SK-N-SH (cell line): Measurements from ENCODE around the gene PEBP1. TPM values are rescaled to one million over a fixed set of nuclear protein-coding genes. Genes with fewer than 3 reads are reported as not detected.

Source experiments
- CTCF ChIA-PET: fragments of 300-600, 350-600 bp; formaldehyde crosslinking; extraction: SDS; loops from one replicate; lab custom pipeline; 2021; lab: Yijun Ruan, JAX
- POLR2A ChIA-PET: fragments of 350-600 bp; sonication (Branson Sonifier 250); formaldehyde crosslinking; extraction: SDS; loops from one replicate; lab custom pipeline; 2020; ENCODE audit warnings: antibody characterized with exemption, inconsistent platforms; lab: Yijun Ruan, JAX
- DNase-seq: peaks from one replicate; pipeline ENCODE4 v3.0.0; 2012
- H2AFZ ChIP-seq: fragments of 200-600 bp; sonication (generic); 2 replicates; pipeline ENCODE4 v1.8.1; 2016; ENCODE audit warnings: antibody characterized with exemption, mild to moderate bottlenecking, low read depth
- H3F3A ChIP-seq: fragments of 200-600 bp; sonication (generic); replicated peaks from 2 replicates; pipeline ENCODE3; 2016; ENCODE audit warnings: antibody characterized with exemption, mild to moderate bottlenecking; ENCODE audit not compliant: insufficient read depth
- H3K27ac ChIP-seq, 2 experiments: fragments of 200-500 bp in 1 of 2; fragments of 200-600 bp in 1 of 2; sonication (Bioruptor generic) in 1 of 2; sonication (generic), shearing (Covaris generic) in 1 of 2; 2 replicates each; pipeline versions ENCODE4 v1.5.1 to v1.6.1; 2014 to 2016; ENCODE audit warnings: low read depth in 2 of 2, inconsistent platforms in 1 of 2, low read length in 1 of 2, mild to moderate bottlenecking in 1 of 2, mixed read lengths in 1 of 2
- H3K27me3 ChIP-seq: fragments of 200-600 bp; sonication (generic), shearing (Covaris generic); 2 replicates; pipeline ENCODE4 v1.6.1; 2016; ENCODE audit warnings: mixed run types; ENCODE audit not compliant: insufficient read depth
- H3K36me3 ChIP-seq, 2 experiments: fragments of 200-500 bp in 1 of 2; fragments of 200-600 bp in 1 of 2; sonication (Bioruptor generic) in 1 of 2; sonication (generic) in 1 of 2; replicated peaks in 1 of 2; 2 replicates each; pipeline versions ENCODE3 to v1.5.1; 2014 to 2016; ENCODE audit warnings: low read length in 1 of 2, mild to moderate bottlenecking in 1 of 2; ENCODE audit not compliant: insufficient read depth in 2 of 2, control insufficient read depth in 1 of 2
- H3K4me1 ChIP-seq, 2 experiments: fragments of 200-500 bp in 1 of 2; fragments of 200-600 bp in 1 of 2; sonication (Bioruptor generic) in 1 of 2; sonication (generic), shearing (Covaris generic) in 1 of 2; 2 replicates each; pipeline versions ENCODE4 v1.5.1 to v1.6.1; 2014 to 2016; ENCODE audit warnings: low read depth in 1 of 2, low read length in 1 of 2, mixed run types in 1 of 2; ENCODE audit not compliant: insufficient read depth in 2 of 2, control insufficient read depth in 1 of 2
- H3K4me2 ChIP-seq: fragments of 200-600 bp; sonication (generic), shearing (Covaris generic); 2 replicates; pipeline ENCODE4 v1.6.1; 2017; ENCODE audit warnings: mixed run types
- H3K4me3 ChIP-seq, 2 experiments: fragments of 200-500 bp in 1 of 2; fragments of 200-600 bp in 1 of 2; sonication (Bioruptor generic) in 1 of 2; sonication (generic), shearing (Covaris generic) in 1 of 2; 2 replicates each; pipeline versions ENCODE4 v1.5.1 to v1.8.1; 2014 to 2016; ENCODE audit warnings: low read depth in 2 of 2, inconsistent platforms in 1 of 2, low read length in 1 of 2, mild to moderate bottlenecking in 1 of 2, mixed read lengths in 1 of 2, moderate library complexity in 1 of 2
- H3K79me2 ChIP-seq: fragments of 200-600 bp; sonication (generic); 2 replicates; pipeline ENCODE4 v1.8.1; 2017; ENCODE audit warnings: mild to moderate bottlenecking; ENCODE audit not compliant: insufficient read depth
- H3K9ac ChIP-seq: fragments of 200-600 bp; sonication (generic); 2 replicates; pipeline ENCODE4 v1.6.1; 2017; ENCODE audit warnings: mixed run types
- H3K9me2 ChIP-seq: fragments of 200-600 bp; sonication (generic); 2 replicates; pipeline ENCODE4 v1.6.1; 2017; ENCODE audit warnings: mixed run types
- H3K9me3 ChIP-seq: fragments of 200-600 bp; sonication (generic); 2 replicates; pipeline ENCODE4 v1.6.1; 2017; ENCODE audit warnings: mixed run types, mild to moderate bottlenecking, moderate library complexity
- H4K20me1 ChIP-seq: fragments of 200-600 bp; sonication (generic); 2 replicates; pipeline ENCODE4 v1.6.1; 2017; ENCODE audit warnings: mild to moderate bottlenecking, mixed run types; ENCODE audit not compliant: insufficient read depth
- CTCF ChIP-seq: fragments of 200-600 bp; sonication (generic); IDR thresholded peaks from 2 replicates; pipeline ENCODE4 v1.6.1; 2017; ENCODE audit warnings: antibody characterized with exemption, mild to moderate bottlenecking, moderate library complexity
- EP300 ChIP-seq, 2 experiments: IDR thresholded peaks; 2 replicates each; pipeline versions ENCODE4 v1.4.0 to v1.6.1; 2012; ENCODE audit warnings: borderline replicate concordance in 1 of 2, low read depth in 1 of 2, low read length in 1 of 2
- GATA2 ChIP-seq: sonication (generic); formaldehyde crosslinking; IDR thresholded peaks from 2 replicates; pipeline ENCODE4 v1.5.0; 2020; ENCODE audit warnings: mild to moderate bottlenecking, missing genetic modification reagents
- MXI1 ChIP-seq: IDR thresholded peaks from 2 replicates; pipeline ENCODE4 v1.6.1; 2012; ENCODE audit warnings: mild to moderate bottlenecking, low read depth, low read length, improper control_type of control experiment
- RAD21 ChIP-seq: IDR thresholded peaks from 2 replicates; pipeline ENCODE4 v1.6.1; 2012; ENCODE audit warnings: mild to moderate bottlenecking, low read length
- RFX5 ChIP-seq: IDR thresholded peaks from 2 replicates; pipeline ENCODE4 v1.6.1; 2012; ENCODE audit warnings: mild to moderate bottlenecking, improper control_type of control experiment, low read length
- TEAD4 ChIP-seq: IDR thresholded peaks from 2 replicates; pipeline ENCODE4 v1.4.0; 2012; ENCODE audit warnings: mild to moderate bottlenecking, borderline replicate concordance; ENCODE audit not compliant: insufficient read depth
- USF2 ChIP-seq: fragments of 150-350 bp; IDR thresholded peaks from 2 replicates; pipeline ENCODE4 v1.6.1; 2017; ENCODE audit warnings: antibody characterized with exemption, low read length, low read depth, borderline replicate concordance
- WGBS: methylation state at CpG from one replicate; pipeline ENCODE4 v1.1.6; 2017; ENCODE audit warnings: low lambda C conversion rate; 5-methylcytosine and 5-hydroxymethylcytosine counted together
- polyA plus RNA-seq, 3 experiments: library from polyadenylated mRNA; depleted of rRNA; stranded (reverse); fragments of >200 nt; gene quantifications; 2 replicates each; pipeline ENCODE4 v1.2.3, GENCODE V29; 2012

The PEBP1 gene
- polyA plus RNA-seq, 1 of the 3 experiments (the other 2 are of a cell fraction) = 219 TPM

DNA sequence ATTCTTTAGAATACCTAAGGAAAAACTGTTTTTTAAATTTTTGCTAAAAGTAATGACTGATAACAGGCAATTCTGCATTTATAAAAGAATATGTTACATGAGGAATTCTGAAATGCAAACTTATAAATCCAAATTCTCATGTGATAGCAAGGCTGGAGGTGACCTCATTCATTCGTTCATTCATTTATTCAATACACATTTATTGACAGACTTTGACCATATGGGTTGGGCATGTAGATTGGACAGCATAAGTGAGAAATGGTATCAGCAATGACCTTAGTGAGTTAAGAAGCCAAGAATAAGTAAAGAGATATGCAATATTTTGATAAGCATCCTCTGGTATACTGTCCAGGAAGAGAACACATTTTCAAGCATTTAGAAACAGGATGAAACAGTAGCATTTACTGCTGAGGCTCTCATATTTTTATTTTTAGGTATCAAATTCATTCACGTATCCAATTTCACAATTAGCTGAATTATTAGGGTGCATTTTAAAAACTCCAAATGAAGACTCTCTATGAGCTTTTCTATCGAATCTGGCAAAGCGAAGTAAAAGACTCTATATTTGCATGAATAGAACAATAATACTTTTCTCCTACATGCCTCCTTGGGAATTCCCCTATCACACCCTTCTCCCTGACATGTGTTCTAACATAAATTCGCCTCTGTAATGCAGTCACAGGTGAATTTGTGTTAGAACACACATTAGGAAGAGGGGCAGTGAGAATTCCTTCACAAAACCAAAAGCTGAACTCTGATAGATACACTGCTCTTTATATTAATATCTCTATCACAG is 49.9 kb downstream of the PEBP1 start (continued):
- TF ChIP-seq USF2 (no peak), CTCF (no peak), TEAD4 (no peak)

- Histone ChIP-seq H3K9me3 (no peaks in the 10 kb centered on the region), H3K36me3 (no peaks in the 10 kb centered on the region), H3K4me2 (peak overlapping the region; percentile 92), H3K4me3 (peak overlapping the region; percentile 38 to 56), H4K20me1 (no peaks in the 10 kb centered on the region), H3K27ac (peak overlapping the region; percentile 91 to 99), H3K27me3 (no peaks in the 10 kb centered on the region), H3K9me2 (no peaks in the 10 kb centered on the region), H3K79me2 (peaks cover 40% of the 10 kb centered on the region), H2AFZ (peak overlapping the region; percentile 66; the same call in 1 of the 2 replicates), H3F3A (peaks cover 32% of the 10 kb centered on the region), H3K9ac (peak overlapping the region; percentile 76; the same call in 1 of the 2 replicates), H3K4me1 (peaks cover 26 to 29% of the 10 kb centered on the region in 2 experiments; a peak in 3 of 4 replicates)
- WGBS = 34% methylated on average over 6 of the region's 6 CpGs
- DNase-seq = peak; percentile 30
- POLR2A ChIA-PET = interaction anchor here (0.6 to 1.3 kb wide), 7 partner anchors 29 to 318 kb away, joined by 3 to 5 read pairs (median 3); partner anchors contain the start of genes PEBP1 and SUDS3
- TF ChIP-seq EP300 (IDR thresholded peaks at IDR 0.05; ENCODE audit: borderline replicate concordance in 1 of 2, low read depth in 1 of 2, low read length in 1 of 2) = 0 out of 4 replicates have a peak, but pooled peaks of 1 of the 2 experiments have one; percentile 23
- no peak for TF ChIP-seq RFX5
- TF ChIP-seq GATA2 (CRISPR knock-in tag) = peak; percentile 59
- no peak for TF ChIP-seq RAD21
- TF ChIP-seq MXI1 = peak; percentile 28; the same call in 1 of the 2 replicates
- CTCF ChIA-PET = interaction anchor here (0.6 to 9.9 kb wide), 4 partner anchors 22 to 313 kb away, joined by 3 to 267 read pairs (median 4); partner anchors contain the start of genes SUDS3 and TAOK3
Measured at GRCh38 chr12:118187751-118188435, 52.0 kb downstream of the PEBP1 start.
